KOPT-K1 (cell line): ENCODE results near the gene METTL25.

Experiments used
- H3K27ac ChIP-seq: fragments of 200-600 bp; sonication (generic); 2 replicates; pipeline ENCODE4 v1.5.1; 2016; ENCODE audit warnings: antibody characterized with exemption, mild to moderate bottlenecking, low read depth, low read length; ENCODE audit not compliant: poor library complexity, severe bottlenecking
- H3K36me3 ChIP-seq: fragments of 200-600 bp; sonication (generic); 2 replicates; pipeline ENCODE4 v1.5.1; 2017; ENCODE audit warnings: antibody characterized with exemption, mild to moderate bottlenecking, low read length, moderate library complexity; ENCODE audit not compliant: insufficient read depth
- H3K9me3 ChIP-seq: fragments of 200-600 bp; sonication (generic); 2 replicates; pipeline ENCODE4 v1.5.1; 2017; ENCODE audit warnings: antibody characterized with exemption, low read length, mild to moderate bottlenecking; ENCODE audit not compliant: insufficient read depth, poor library complexity, severe bottlenecking

METTL25 gene

DNA sequence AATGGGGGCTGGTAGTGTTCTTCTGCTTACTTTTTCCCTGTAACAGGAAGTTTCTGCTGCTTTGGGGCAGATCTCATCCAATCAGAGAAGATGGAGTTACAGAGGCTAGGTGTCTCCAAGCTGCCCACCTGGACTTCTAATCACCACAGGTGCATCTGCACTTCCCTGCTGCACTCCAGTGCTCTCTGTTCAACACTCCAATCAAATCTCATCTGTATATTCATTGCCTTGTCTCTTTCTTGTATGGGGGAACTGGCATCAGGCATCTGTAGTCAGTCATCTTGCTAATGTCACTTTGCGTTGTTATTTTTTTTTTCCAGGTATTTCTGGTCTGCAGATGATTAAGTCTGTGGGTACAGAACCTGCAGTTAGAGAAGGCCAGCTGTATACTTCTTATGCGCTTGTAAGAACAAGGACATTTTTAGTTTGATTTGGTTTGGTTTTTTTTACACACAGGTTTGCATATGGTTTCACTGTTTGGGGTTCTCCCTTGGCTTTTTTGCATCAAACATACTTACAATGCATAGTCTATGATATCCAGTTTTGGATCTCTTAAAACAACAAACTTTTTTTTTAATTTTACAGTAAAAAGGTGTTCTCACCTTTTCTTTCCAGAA is 116.0 kb downstream of the METTL25 start:
- H3K27ac ChIP-seq = no peak overlapping the region
- no peaks in the 10 kb centered on the region for H3K36me3 ChIP-seq

GRCh38 chr12:82474798-82475184 is 116.5 kb downstream of the METTL25 start:
- H3K36me3 ChIP-seq = no peaks in the 10 kb centered on the region
- H3K27ac ChIP-seq = no peak overlapping the region
- peaks cover 6% of the 10 kb centered on the region for H3K9me3 ChIP-seq

More for the DNA sequence above, 116.0 kb downstream of the METTL25 start:
- peaks cover 6% of the 10 kb centered on the region for H3K9me3 ChIP-seq

DNA sequence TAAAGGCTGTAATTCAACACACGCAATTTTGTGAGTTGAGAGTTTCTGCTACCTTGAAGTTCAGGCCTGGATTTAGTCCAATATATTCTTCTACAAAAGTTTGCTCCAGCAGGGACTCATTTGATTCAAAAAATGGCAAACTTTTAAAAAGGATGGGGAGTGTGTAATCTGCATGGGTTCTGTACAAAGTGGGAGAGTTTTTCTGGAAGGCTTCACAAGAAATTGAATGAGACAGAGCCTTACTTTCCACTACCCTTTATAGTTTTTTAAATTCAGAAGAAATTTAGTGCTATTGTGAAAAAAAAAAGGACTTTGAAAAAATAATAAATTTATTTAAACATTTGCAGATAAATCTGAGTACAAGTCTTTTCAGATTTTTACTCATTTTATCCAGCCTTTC is 116.9 kb downstream of the METTL25 start:
- Histone ChIP-seq H3K9me3 (peaks cover 6% of the 10 kb centered on the region), H3K27ac (no peak overlapping the region), H3K36me3 (no peaks in the 10 kb centered on the region)

DNA sequence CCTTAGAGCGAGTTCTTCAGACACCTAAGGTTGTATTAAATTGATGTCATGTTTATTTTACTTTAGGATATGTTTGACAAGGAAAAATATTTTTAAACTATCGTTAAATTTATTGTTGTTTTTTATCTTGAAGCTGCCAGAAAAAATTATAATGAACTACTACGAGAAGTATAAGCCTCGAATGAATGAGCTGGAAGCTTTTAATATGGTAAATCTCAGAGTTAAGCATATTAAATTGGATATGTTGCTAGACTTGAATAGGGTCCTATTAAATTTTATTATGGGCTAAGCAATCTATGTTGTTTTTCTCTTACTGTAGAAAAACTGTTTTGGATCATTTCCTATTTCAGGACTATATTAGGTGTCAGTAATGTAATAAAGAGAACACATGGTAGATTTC is 118.2 kb downstream of the METTL25 start:
- no peaks in the 10 kb centered on the region for H3K36me3 ChIP-seq
- peaks cover 6% of the 10 kb centered on the region for H3K9me3 ChIP-seq
- no peak overlapping the region for H3K27ac ChIP-seq

GRCh38 chr12:82479511-82479910 is 121.2 kb downstream of the METTL25 start:
- no peaks in the 10 kb centered on the region for H3K36me3 ChIP-seq
- H3K9me3 ChIP-seq = peaks cover 6% of the 10 kb centered on the region
- H3K27ac ChIP-seq = no peak overlapping the region

DNA sequence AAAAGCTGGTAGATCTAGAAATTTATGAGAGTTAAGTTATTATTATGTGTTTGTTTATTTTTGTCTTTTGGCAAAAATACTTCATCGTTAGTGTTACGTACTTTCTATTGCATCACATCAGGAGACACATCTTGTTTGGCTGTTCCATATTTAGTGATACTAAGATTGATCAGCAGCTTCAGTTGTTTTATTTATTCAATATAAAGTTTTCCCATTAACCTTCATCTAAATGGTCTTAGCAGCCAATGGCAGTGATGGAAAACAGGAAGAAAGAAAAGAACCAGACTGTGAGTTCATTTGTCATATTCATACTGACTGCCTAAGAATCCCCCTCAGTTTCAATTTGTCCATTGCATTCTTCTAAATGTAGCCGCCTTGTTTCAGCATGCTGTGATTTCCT is 122.3 kb downstream of the METTL25 start:
- no peak overlapping the region for H3K27ac ChIP-seq
- H3K9me3 ChIP-seq = peaks cover 10% of the 10 kb centered on the region
- H3K36me3 ChIP-seq = no peaks in the 10 kb centered on the region

DNA sequence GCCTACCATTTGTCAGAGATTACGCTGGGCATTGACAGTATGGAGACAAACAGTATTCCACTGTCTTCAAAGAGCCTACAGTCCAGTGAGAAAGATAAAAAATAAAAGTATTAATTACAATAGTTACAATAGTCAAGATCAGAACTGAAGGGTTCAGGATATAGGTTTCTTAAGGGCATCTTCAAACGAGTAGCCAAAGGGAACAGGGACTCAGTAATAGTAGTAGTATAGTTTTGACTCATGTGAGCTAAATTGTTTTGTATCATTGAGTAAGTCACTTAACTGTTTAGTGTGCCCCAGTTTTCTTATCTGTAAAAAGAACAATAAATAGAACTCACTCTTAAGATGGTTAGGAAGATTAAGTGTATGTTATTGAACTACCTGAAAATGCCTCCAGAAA is 123.6 kb downstream of the METTL25 start:
- Histone ChIP-seq H3K9me3 (peaks cover 19% of the 10 kb centered on the region), H3K36me3 (no peaks in the 10 kb centered on the region), H3K27ac (no peak overlapping the region)

DNA sequence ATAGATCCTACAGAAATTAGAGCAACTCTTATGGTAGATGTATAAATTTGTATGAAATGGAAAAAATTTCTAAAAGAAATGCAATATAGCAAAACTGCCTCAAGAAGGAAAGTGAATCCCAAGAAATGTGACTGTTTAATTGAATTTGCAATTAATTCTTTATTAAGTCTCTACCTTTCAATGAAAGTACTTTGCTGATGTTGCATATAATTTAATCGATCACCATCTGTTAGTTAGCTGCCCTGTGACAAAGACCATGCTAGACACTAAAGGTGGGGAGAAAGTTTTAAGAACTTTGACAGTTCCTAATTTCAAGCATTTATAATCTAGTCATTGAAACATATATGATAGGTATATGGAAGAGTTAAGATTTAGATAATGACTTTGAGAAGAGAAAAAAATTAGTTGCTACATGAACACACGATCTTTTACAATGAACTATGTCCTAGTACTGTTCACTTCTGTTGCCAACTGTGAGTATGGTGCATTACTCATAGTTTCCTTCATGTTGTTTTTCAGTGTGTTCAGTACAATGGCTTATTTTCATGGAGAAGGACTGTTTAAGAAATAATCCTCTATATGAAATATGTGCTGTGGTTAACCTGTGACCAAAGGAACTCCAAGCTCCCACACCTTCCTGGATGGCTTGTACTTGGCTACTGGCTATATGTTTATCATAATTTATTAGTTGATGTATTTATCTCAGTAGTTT is 128.4 kb downstream of the METTL25 start:
- no peaks in the 10 kb centered on the region for H3K36me3 ChIP-seq
- H3K27ac ChIP-seq = no peak overlapping the region
- peaks cover 23% of the 10 kb centered on the region for H3K9me3 ChIP-seq

DNA sequence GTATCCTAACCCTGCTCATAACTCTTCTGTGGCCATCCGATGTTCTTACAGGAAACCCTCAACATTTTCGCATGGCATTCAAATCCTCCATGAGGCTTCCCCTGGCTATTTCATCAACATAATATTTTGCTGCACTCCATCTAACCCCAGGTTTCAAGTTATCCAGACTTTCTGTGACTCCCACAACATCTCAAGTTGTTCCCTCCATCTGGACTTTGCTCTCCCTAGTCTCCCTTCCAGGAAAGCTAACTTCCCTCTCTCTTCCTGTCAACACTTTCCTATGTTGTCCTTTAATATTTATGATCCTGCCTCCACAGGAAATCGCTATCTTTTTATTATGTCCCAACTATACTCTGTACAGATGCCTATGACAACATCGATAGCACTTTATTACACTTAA is 146.1 kb downstream of the METTL25 start:
- Histone ChIP-seq H3K27ac (no peak overlapping the region), H3K36me3 (no peaks in the 10 kb centered on the region), H3K9me3 (no peaks in the 10 kb centered on the region)

DNA sequence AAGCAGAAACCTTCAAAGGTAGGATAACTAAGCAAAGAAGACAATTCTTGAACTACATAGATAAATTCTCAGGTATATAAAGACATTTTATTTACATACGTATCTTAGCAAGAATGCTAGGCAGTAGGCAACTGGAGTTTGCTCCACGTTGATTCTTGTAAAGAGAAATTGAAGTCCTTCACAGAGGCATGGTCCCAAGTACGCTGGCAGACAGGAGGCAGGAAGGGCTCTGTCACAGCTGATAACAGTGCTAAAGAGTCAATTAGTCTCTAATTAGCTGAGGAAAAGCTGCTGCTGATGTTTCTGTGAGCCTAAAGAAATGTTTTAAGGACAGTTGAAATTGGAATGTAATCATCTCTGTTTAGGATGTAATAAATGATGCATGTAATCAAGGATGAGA is 146.8 kb downstream of the METTL25 start:
- Histone ChIP-seq H3K9me3 (no peaks in the 10 kb centered on the region), H3K27ac (no peak overlapping the region), H3K36me3 (no peaks in the 10 kb centered on the region)

DNA sequence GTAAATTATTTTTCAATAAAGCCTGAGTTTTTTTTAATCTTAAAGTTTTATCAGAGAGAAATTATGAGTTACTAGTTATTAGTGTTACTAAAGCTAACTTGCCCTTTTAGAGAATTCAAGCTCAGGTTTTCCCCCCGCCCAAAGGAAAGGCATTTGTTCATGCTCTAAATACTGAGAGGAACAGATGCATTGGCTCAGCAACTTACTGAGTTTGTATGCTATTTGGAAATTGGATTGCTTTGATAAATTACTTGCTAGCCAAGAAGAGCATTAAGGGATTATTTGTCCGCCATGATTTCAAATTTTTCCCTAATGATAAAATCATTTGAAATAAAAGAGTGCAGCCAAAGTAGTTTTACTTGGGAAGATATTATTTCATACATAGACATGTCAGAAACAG is 149.4 kb downstream of the METTL25 start:
- Histone ChIP-seq H3K36me3 (no peaks in the 10 kb centered on the region), H3K27ac (no peak overlapping the region), H3K9me3 (no peaks in the 10 kb centered on the region)

DNA sequence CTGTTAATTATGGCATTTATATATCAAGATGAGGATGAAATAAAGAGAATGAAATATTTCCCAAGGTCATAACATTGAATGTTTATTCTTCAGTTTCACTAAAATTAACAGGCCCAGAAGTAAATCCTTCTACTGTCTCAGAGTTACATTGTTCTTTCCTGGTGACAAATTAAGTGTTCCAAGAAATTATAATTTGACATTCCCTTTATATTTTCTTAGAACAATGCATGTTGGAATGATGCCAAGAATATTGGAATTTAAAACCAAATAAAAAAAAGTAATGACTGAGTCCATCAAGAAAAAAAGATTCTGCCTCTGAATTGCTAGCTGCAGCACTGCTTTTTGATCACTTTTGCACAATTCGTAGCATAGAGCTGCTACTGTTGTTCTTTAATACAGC is 152.1 kb downstream of the METTL25 start:
- H3K36me3 ChIP-seq = no peaks in the 10 kb centered on the region
- no peaks in the 10 kb centered on the region for H3K9me3 ChIP-seq
- H3K27ac ChIP-seq = no peak overlapping the region

DNA sequence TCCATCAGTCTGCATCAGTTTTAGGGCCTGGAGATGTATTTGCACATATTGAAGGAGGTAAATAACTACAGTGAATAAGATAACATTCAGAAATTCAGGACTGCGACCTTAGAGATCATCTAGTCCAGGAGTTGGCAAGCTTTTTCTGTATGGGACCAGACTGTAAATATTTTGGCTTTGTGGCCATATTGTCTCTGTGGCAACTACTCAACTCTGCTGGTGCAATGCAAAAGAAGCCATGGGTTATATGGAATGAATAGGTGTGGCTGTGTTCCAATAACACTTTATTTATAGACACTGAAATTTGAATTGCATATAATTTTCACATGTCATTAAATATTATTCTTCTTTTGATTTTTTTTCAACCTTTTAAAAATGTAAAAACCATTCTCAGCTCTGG is 156.6 kb downstream of the METTL25 start:
- no peaks in the 10 kb centered on the region for H3K9me3 ChIP-seq

GRCh38 chr12:82515652-82516051 is 157.3 kb downstream of the METTL25 start:
- H3K9me3 ChIP-seq = no peaks in the 10 kb centered on the region
- H3K27ac ChIP-seq = no peak overlapping the region
- no peaks in the 10 kb centered on the region for H3K36me3 ChIP-seq

More for the DNA sequence above, 156.6 kb downstream of the METTL25 start:
- H3K27ac ChIP-seq = no peak overlapping the region
- H3K36me3 ChIP-seq = no peaks in the 10 kb centered on the region

- no peaks in the 10 kb centered on the region for H3K36me3 ChIP-seq
- H3K9me3 ChIP-seq = no peaks in the 10 kb centered on the region
- no peak overlapping the region for H3K27ac ChIP-seq
These were observed 158.7 kb downstream of the METTL25 start for GRCh38 chr12:82517027-82517426.

DNA sequence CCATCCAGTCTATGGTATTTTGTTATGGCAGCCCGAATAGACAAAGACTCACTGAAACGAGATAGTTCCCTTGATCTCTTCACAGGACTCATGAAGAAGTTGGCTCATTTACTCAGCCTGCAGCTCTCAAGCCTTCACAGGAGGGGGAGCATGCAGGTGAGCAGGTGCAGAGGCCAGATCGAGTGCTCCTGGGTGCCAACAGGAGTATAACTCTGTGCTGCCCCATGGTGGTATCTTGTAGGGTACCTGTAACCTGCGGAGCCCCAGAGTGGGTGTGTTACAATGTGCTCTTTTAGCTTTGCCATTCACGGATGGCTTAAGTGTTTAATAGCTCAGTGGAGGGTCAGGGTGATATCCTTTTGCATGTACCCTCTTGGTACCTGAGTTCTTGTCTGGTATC is 159.5 kb downstream of the METTL25 start:
- Histone ChIP-seq H3K36me3 (no peaks in the 10 kb centered on the region), H3K27ac (no peak overlapping the region), H3K9me3 (no peaks in the 10 kb centered on the region)
